ENCODE results near the gene WDR17. TPM values are rescaled to one million over a fixed set of nuclear protein-coding genes. Genes with fewer than 3 reads are reported as not detected.
A peak's percentile ranks its signal among the peaks of the same experiment; 100 is the strongest.

Gene WDR17
- 0.22 TPM for total RNA-seq
- under 1 TPM in 1 of 4 donors, not detected in 3; 0.05 TPM for polyA plus RNA-seq

DNA sequence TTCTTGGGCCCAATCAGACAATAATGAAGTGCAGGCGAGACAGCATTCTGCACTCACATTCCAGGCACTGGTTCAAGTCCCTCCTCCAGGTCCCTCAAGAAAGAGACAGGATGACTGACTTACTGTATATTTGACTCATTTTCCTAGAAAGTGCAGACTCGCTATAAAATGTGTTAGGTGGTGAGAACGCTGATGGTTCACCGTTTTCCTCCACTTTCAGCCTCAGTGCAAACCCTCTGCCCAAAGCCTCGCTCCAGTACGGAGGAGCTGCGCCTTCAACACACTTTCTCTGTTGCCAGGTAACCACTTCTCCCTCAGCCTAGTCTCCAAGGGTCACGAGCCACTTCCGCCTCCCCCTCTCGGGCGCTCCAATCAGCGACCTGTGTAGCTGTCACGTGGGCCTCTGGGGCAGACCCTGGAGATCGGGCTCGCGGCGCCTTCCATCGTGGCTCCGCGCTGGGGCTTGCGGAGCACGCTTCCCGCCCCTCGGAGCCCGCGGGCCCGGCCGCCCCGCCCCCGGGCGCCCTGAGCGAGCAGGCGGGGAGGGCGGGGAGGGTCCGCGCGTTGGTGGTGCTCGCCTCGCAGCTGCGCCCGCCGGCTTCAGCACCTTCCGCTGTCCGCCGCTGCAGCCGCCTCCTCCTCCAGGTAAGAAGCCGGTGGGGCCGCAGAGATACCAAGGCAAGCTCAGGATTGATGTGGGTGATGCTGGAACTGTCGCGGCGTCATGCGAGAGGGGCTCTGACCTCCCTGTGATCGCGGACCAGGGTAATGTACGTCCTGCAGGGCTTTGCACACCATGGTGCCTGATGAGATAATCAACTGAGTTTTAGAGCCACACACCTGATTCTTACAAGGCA, at the start of gene WDR17:
Gene WDR17 (plus strand): TSS at position 407 of the 857 bp plus-strand sequence. CDS start 45,740 bp downstream, outside the sequence.
- ATAC-seq (ENCODE audit: low read depth in 2 of 2), result peak; percentile 89 to 92
- H3K4me3 ChIP-seq (ENCODE audit: low read depth, low read length), result peak within 1 kb of the TSS; percentile 51

DNA sequence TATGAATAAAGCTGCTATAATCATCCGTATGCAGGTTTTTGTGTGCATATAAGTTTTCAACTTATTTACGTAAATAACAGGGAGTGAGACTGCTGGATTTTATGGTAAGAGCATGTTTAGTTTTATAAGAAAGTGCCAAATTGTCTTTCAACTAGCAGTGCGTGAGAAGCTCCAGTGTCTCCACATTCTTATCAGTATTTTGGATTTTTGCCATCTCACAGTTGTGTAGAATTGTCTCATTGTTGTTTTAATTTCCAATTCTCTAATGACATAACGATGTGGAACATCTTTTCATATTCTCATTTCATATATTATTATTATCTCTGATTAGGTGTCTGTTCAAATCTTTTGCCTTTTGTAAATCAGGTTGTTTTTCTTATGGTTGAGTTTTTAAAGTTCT, 49.0 kb upstream of the WDR17 start:
- no peaks in the 10 kb centered on the region for H3K4me1 Mint-ChIP-seq
- H3K4me3 Mint-ChIP-seq, result no peak overlapping the region
- no peak overlapping the region for H3K4me3 ChIP-seq (ENCODE audit: low read depth, low read length)
- H3K4me1 ChIP-seq (ENCODE audit: control insufficient read depth, insufficient read depth, low read length, poor library complexity, severe bottlenecking), result no peaks in the 10 kb centered on the region
- no peaks in the 10 kb centered on the region for H3K27me3 ChIP-seq (ENCODE audit: control insufficient read depth, insufficient read depth, low read length)
- no peaks in the 10 kb centered on the region for H3K27me3 Mint-ChIP-seq
- no peak overlapping the region for H3K27ac ChIP-seq (ENCODE audit: insufficient read depth, low read length, poor library complexity, severe bottlenecking)
- peaks cover 0 to 4% (median 0%) of the 10 kb centered on the region in 7 donors for H3K9me3 Mint-ChIP-seq
- no peak overlapping the region for H3K27ac Mint-ChIP-seq
- H3K36me3 Mint-ChIP-seq, result no peaks in the 10 kb centered on the region
- H3K36me3 ChIP-seq (ENCODE audit: control insufficient read depth, insufficient read depth, low read length), result no peaks in the 10 kb centered on the region
- ATAC-seq (ENCODE audit: low read depth in 2 of 2) (no peak), DNase-seq (no peak)
- no peaks in the 10 kb centered on the region for H3K9me3 ChIP-seq (ENCODE audit: control insufficient read depth in 2 of 2, low read length in 2 of 2)

More for the DNA sequence above, at the start of gene WDR17:
- peaks cover 4 to 13% (median 6%) of the 10 kb centered on the region in 4 donors for H3K4me1 Mint-ChIP-seq
- peaks cover 16% of the 10 kb centered on the region for H3K27me3 Mint-ChIP-seq
- H3K9me3 Mint-ChIP-seq, result peaks cover 0 to 4% (median 0%) of the 10 kb centered on the region in 7 donors
- H3K27ac ChIP-seq (ENCODE audit: insufficient read depth, low read length, poor library complexity, severe bottlenecking), result no peak within 1 kb of the TSS
- H3K4me3 Mint-ChIP-seq, result peak within 1 kb of the TSS; percentile 77 to 88 (median 86)
- H3K4me1 ChIP-seq (ENCODE audit: control insufficient read depth, insufficient read depth, low read length, poor library complexity, severe bottlenecking), result peaks cover 9% of the 10 kb centered on the region
- peaks cover 10% of the 10 kb centered on the region for H3K27me3 ChIP-seq (ENCODE audit: control insufficient read depth, insufficient read depth, low read length)
- no peaks in the 10 kb centered on the region for H3K36me3 Mint-ChIP-seq
- no peaks in the 10 kb centered on the region for H3K9me3 ChIP-seq (ENCODE audit: control insufficient read depth in 2 of 2, low read length in 2 of 2)
- peak; percentile 37 to 82 (median 61) for DNase-seq
- H3K27ac Mint-ChIP-seq, result no peak within 1 kb of the TSS
- H3K36me3 ChIP-seq (ENCODE audit: control insufficient read depth, insufficient read depth, low read length), result no peaks in the 10 kb centered on the region

DNA sequence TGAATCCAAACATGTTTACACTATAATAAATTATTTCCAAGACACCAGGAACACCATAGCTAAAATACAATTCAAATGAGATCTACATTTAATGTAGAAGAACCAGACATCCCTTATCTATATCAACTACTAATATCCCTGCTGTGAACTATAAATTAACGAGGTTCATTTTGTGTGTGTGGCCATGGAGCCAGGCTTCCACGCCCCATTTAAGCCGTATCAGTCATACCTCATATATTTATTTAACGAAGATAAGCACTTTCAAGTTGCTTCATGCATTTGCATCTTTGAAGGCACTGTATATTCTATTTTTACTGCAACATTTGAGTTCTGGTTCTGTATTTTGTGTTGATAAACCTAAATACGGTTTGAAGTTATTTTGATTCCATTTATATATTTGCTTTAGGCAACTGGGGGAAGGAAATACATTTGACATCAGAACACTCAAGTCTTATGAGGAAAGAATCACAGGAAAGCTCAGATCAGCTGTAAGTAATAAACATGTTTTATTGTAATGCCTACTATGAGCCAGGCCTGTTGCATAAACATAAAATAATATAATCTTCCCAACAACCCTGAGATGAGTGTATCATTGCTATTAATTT, 45.1 kb upstream of the WDR17 start:
- Mint-ChIP-seq H3K27me3 (no peaks in the 10 kb centered on the region), H3K27ac (no peak overlapping the region)

DNA sequence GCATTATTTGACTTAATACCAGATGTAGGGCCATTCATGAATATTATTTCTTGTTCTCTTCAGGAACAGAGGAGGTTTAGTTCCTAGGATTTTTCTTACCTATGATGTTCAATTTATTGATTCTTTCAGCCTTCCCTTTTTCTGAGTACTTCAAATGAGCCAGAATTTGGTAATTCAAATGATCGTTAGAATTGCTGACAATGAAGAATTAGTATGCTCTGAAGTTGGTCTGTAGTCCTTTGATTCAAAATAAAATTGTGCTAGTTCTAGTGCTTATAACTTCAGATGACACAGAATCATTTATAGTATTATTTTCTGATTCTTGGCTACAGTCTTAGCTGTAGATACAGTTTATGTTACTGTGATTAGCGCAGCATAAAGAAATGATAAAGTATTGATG, 35.2 kb upstream of the WDR17 start:
- Histone ChIP-seq H3K27me3 (ENCODE audit: control insufficient read depth, insufficient read depth, low read length) (no peaks in the 10 kb centered on the region), H3K4me3 (ENCODE audit: low read depth, low read length) (no peak overlapping the region), H3K27ac (ENCODE audit: insufficient read depth, low read length, poor library complexity, severe bottlenecking) (no peak overlapping the region), H3K4me1 (ENCODE audit: control insufficient read depth, insufficient read depth, low read length, poor library complexity, severe bottlenecking) (no peaks in the 10 kb centered on the region), H3K9me3 (ENCODE audit: control insufficient read depth in 2 of 2, low read length in 2 of 2) (no peaks in the 10 kb centered on the region), H3K36me3 (ENCODE audit: control insufficient read depth, insufficient read depth, low read length) (no peaks in the 10 kb centered on the region)
- peaks cover 4% of the 10 kb centered on the region for H3K27me3 Mint-ChIP-seq
- H3K36me3 Mint-ChIP-seq, result no peaks in the 10 kb centered on the region
- H3K9me3 Mint-ChIP-seq, result peaks cover 0 to 3% (median 0%) of the 10 kb centered on the region in 7 donors
- no peak for DNase-seq
- H3K4me1 Mint-ChIP-seq, result no peaks in the 10 kb centered on the region
- no peak overlapping the region for H3K4me3 Mint-ChIP-seq
- H3K27ac Mint-ChIP-seq, result no peak overlapping the region
- no peak for ATAC-seq (ENCODE audit: low read depth in 2 of 2)

More for the DNA sequence above, 45.1 kb upstream of the WDR17 start:
- ATAC-seq (ENCODE audit: low read depth in 2 of 2), result no peak
- Histone ChIP-seq H3K27me3 (ENCODE audit: control insufficient read depth, insufficient read depth, low read length) (no peaks in the 10 kb centered on the region), H3K4me3 (ENCODE audit: low read depth, low read length) (no peak overlapping the region), H3K36me3 (ENCODE audit: control insufficient read depth, insufficient read depth, low read length) (no peaks in the 10 kb centered on the region), H3K4me1 (ENCODE audit: control insufficient read depth, insufficient read depth, low read length, poor library complexity, severe bottlenecking) (no peaks in the 10 kb centered on the region), H3K9me3 (ENCODE audit: control insufficient read depth in 2 of 2, low read length in 2 of 2) (no peaks in the 10 kb centered on the region), H3K27ac (ENCODE audit: insufficient read depth, low read length, poor library complexity, severe bottlenecking) (no peak overlapping the region)
- Mint-ChIP-seq H3K9me3 (peaks cover 0 to 3% (median 0%) of the 10 kb centered on the region in 7 donors), H3K4me3 (no peak overlapping the region), H3K36me3 (no peaks in the 10 kb centered on the region), H3K4me1 (no peaks in the 10 kb centered on the region)
- no peak for DNase-seq

DNA sequence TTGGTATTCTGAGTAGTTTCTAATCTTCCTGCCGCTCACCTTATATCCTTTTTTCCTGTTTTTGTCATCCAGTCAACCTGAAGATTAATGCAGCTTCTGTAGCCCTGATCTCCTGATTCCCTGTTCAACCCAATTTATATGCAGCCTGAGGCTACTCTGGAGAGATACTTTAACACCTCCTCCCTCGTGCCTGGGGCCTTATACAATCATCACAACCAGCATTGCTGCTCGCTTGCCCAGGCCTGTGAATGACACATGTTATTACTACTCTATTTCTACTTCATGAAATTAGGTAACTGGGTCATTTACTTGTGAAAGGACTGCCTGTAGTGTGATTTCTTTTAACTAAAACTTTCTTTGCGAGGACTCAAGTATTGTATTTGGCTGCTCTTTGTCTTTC, 33.7 kb upstream of the WDR17 start:
- DNase-seq, result no peak
- H3K4me3 ChIP-seq (ENCODE audit: low read depth, low read length), result no peak overlapping the region
- Mint-ChIP-seq H3K27ac (no peak overlapping the region), H3K9me3 (peaks cover 0 to 3% (median 0%) of the 10 kb centered on the region in 7 donors), H3K36me3 (no peaks in the 10 kb centered on the region), H3K27me3 (no peaks in the 10 kb centered on the region), H3K4me3 (no peak overlapping the region), H3K4me1 (no peaks in the 10 kb centered on the region)
- no peaks in the 10 kb centered on the region for H3K27me3 ChIP-seq (ENCODE audit: control insufficient read depth, insufficient read depth, low read length)
- H3K27ac ChIP-seq (ENCODE audit: insufficient read depth, low read length, poor library complexity, severe bottlenecking), result no peak overlapping the region
- no peaks in the 10 kb centered on the region for H3K9me3 ChIP-seq (ENCODE audit: control insufficient read depth in 2 of 2, low read length in 2 of 2)
- H3K4me1 ChIP-seq (ENCODE audit: control insufficient read depth, insufficient read depth, low read length, poor library complexity, severe bottlenecking), result no peaks in the 10 kb centered on the region
- no peak for ATAC-seq (ENCODE audit: low read depth in 2 of 2)
- no peaks in the 10 kb centered on the region for H3K36me3 ChIP-seq (ENCODE audit: control insufficient read depth, insufficient read depth, low read length)

DNA sequence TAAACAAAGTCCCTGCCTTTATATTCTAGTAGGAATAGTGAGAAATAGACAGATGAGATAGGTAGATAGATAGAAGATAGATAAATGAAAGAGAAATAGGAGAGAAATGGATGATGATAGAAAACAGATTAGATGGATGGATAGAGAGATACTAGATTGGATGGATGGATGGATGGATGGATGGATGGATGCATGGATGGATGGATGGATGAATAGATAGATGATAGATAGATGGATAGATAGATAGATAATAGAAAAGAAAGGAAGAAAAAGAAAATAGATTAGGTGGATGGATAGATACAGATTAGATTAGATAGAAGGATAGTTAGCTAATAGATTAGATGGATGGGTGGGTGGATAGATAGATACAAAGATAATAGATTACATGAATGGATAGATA, 33.2 kb upstream of the WDR17 start:
- Histone ChIP-seq H3K27ac (ENCODE audit: insufficient read depth, low read length, poor library complexity, severe bottlenecking) (no peak overlapping the region), H3K4me3 (ENCODE audit: low read depth, low read length) (no peak overlapping the region), H3K27me3 (ENCODE audit: control insufficient read depth, insufficient read depth, low read length) (no peaks in the 10 kb centered on the region), H3K4me1 (ENCODE audit: control insufficient read depth, insufficient read depth, low read length, poor library complexity, severe bottlenecking) (no peaks in the 10 kb centered on the region), H3K9me3 (ENCODE audit: control insufficient read depth in 2 of 2, low read length in 2 of 2) (no peaks in the 10 kb centered on the region), H3K36me3 (ENCODE audit: control insufficient read depth, insufficient read depth, low read length) (no peaks in the 10 kb centered on the region)
- ATAC-seq (ENCODE audit: low read depth in 2 of 2) (no peak), DNase-seq (no peak)
- Mint-ChIP-seq H3K27me3 (no peaks in the 10 kb centered on the region), H3K4me1 (no peaks in the 10 kb centered on the region), H3K27ac (no peak overlapping the region), H3K4me3 (no peak overlapping the region), H3K36me3 (no peaks in the 10 kb centered on the region), H3K9me3 (peaks cover 0 to 3% (median 0%) of the 10 kb centered on the region in 7 donors)

DNA sequence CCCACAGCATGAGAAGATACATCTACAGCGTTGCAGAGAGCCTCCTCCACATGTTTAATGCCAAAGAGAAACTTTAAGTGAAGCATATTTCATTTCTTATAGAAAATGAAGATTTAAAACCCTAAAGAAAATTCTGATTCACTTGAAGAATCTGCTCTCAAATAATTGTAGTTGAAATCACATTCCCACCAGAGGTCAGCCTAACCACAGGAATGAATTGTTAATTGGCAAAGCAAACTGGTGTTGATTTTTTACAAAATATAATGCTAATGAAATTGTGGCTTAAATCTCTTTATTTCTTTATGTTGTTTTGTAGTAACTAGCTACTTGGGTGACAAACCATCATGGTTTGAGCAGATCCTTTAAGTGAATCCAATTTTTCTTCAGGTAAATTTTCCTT, 31.1 kb upstream of the WDR17 start:
- peak in 2 of 3 donors; percentile 22 to 31 for DNase-seq
- H3K4me3 Mint-ChIP-seq, result no peak overlapping the region

More for the DNA sequence above, 31.1 kb upstream of the WDR17 start:
- H3K9me3 ChIP-seq (ENCODE audit: control insufficient read depth in 2 of 2, low read length in 2 of 2), result no peaks in the 10 kb centered on the region
- H3K9me3 Mint-ChIP-seq, result peaks cover 0 to 9% (median 3%) of the 10 kb centered on the region in 7 donors
- H3K27ac Mint-ChIP-seq, result no peak overlapping the region
- no peaks in the 10 kb centered on the region for H3K27me3 Mint-ChIP-seq
- H3K27ac ChIP-seq (ENCODE audit: insufficient read depth, low read length, poor library complexity, severe bottlenecking), result no peak overlapping the region
- no peak for ATAC-seq (ENCODE audit: low read depth in 2 of 2)
- no peak overlapping the region for H3K4me3 ChIP-seq (ENCODE audit: low read depth, low read length)
- no peaks in the 10 kb centered on the region for H3K4me1 ChIP-seq (ENCODE audit: control insufficient read depth, insufficient read depth, low read length, poor library complexity, severe bottlenecking)
- no peaks in the 10 kb centered on the region for H3K4me1 Mint-ChIP-seq
- H3K36me3 ChIP-seq (ENCODE audit: control insufficient read depth, insufficient read depth, low read length), result no peaks in the 10 kb centered on the region
- no peaks in the 10 kb centered on the region for H3K36me3 Mint-ChIP-seq
- no peaks in the 10 kb centered on the region for H3K27me3 ChIP-seq (ENCODE audit: control insufficient read depth, insufficient read depth, low read length)

Measured in CD4-positive, CD25-positive, alpha-beta regulatory T cell (primary cell).